ENCODE data around the gene ABCD1. TPM values are rescaled to one million over a fixed set of nuclear protein-coding genes. Genes with fewer than 3 reads are reported as not detected.

ABCD1 gene
- total RNA-seq, 1 donor from 2014 or later, result 15.3 TPM

DNA sequence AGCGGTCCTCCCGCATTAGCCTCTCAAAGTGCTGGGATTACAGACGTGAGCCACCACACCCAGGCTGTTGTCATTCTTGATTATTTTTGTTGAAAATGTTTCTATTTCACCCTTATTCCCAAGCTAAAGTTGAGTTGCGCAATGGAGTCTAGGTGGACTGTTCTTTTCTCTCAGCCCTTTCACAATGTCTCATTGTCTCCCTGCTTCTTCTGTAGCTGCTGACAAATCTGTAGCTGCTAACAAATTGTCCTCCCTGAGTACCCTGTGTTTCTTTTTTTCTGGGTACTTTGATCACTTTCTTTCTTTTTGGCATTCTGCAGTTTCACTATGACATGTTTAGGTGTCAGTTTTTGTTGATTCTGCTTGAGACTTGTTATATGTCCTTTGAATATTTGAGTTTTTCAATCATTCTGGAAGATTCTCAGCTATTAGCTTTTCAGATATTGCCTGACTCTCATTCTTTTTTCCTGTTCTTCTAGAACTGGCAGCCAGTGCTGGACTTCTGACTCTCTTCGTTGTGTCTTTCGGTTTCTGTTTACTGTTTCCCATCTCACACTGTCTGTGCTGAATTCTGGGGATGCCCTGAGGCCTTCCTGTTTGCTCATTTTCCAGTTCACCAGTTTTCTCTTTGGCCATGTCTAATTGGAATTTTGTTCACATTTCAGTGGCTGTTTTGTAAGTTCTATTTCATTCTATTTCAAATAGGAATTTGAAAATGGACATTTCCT, 6.6 kb downstream of the ABCD1 start:
- TF ChIP-seq, protein P1, sequence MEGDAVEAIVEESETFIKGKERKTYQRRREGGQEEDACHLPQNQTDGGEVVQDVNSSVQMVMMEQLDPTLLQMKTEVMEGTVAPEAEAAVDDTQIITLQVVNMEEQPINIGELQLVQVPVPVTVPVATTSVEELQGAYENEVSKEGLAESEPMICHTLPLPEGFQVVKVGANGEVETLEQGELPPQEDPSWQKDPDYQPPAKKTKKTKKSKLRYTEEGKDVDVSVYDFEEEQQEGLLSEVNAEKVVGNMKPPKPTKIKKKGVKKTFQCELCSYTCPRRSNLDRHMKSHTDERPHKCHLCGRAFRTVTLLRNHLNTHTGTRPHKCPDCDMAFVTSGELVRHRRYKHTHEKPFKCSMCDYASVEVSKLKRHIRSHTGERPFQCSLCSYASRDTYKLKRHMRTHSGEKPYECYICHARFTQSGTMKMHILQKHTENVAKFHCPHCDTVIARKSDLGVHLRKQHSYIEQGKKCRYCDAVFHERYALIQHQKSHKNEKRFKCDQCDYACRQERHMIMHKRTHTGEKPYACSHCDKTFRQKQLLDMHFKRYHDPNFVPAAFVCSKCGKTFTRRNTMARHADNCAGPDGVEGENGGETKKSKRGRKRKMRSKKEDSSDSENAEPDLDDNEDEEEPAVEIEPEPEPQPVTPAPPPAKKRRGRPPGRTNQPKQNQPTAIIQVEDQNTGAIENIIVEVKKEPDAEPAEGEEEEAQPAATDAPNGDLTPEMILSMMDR (IDR thresholded peaks at IDR 0.05; ENCODE audit: insufficient read depth, low read length, poor library complexity, severe bottlenecking), result no peak
- no peak for DNase-seq (ENCODE audit: low read depth)
- Histone ChIP-seq H3K4me3 (ENCODE audit: low read depth, low read length) (no peak overlapping the region), H3K36me3 (ENCODE audit: control insufficient read depth, insufficient read depth, low read length) (no peaks in the 10 kb centered on the region), H3K27me3 (ENCODE audit: control insufficient read depth, insufficient read depth, low read length) (no peaks in the 10 kb centered on the region)

DNA sequence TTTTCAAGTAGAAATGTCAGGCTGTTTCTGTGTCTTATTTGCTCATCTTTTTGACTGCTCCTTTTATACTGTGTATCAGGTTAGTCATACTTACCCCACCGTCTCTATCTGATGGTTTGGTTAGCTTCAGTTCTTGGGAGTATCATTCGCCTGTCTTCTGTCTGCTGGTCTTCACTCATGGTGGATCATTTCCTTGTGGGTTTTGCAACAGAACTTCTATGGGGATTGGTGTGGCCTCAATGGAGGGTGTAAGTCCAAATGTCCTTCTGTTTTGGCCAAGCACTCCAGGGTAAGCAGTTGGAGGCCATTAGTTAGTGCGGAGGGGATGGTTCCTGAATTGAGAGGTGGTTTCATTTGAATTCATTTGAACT, 7.2 kb downstream of the ABCD1 start:
- H3K27me3 ChIP-seq (ENCODE audit: control insufficient read depth, insufficient read depth, low read length), result no peaks in the 10 kb centered on the region
- no peak overlapping the region for H3K4me3 ChIP-seq (ENCODE audit: low read depth, low read length)
- TF ChIP-seq, protein P1 (IDR thresholded peaks at IDR 0.05; ENCODE audit: insufficient read depth, low read length, poor library complexity, severe bottlenecking), result no peak
- DNase-seq (ENCODE audit: low read depth), result no peak
- no peaks in the 10 kb centered on the region for H3K36me3 ChIP-seq (ENCODE audit: control insufficient read depth, insufficient read depth, low read length)

DNA sequence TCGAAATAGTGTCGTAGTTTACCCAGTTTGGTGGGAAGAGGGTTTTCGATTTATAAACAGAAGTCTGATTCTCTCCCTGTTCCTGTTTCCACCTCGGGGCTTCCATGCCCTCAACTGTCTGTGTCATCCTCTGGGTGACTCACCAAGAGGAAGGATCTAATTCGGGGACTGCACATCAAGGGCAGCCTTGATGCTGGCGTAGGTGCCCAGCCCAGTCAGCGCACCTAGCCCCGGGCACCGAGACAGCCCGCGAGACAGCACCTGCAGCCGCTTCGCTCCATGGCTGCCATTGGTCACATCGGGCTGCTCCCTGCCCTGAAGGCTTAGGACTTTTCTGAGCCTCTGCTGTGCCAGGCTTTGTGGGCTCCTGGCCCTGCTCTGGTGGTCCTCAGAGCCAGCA, 7.7 kb downstream of the ABCD1 start:
- no peak overlapping the region for H3K4me3 ChIP-seq (ENCODE audit: low read depth, low read length)
- H3K27me3 ChIP-seq (ENCODE audit: control insufficient read depth, insufficient read depth, low read length), result no peaks in the 10 kb centered on the region
- no peaks in the 10 kb centered on the region for H3K36me3 ChIP-seq (ENCODE audit: control insufficient read depth, insufficient read depth, low read length)
- TF ChIP-seq, protein P1 (IDR thresholded peaks at IDR 0.05; ENCODE audit: insufficient read depth, low read length, poor library complexity, severe bottlenecking), result no peak
- no peak for DNase-seq (ENCODE audit: low read depth)

DNA sequence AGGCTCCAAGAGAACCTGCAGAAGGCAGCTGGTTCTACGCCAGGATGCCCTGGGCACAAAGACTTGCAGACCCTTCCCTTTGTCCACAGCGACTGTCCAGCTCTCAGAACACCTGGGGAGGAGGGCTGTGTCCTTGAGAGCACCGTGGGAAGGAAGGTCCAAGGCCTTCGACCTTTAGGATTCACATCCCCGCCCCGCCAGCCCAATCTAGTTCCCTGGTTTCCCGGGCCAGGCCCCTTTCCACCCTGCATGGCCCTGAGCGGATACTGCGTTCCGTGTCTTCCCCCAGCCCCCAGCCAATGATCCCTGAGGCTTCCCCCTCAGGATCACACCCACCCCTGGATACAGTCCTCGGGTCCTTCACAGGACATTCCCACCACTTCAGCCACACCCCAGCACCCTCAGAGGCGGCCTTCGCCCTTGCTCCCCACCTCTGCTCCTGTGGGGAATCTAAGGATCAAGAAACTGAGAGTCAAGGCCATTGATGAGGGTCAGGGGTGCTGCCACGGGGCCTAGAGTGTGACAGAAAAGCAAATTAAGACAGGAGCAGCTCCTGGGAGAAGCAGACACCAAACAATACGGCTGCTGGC, 9.1 kb downstream of the ABCD1 start:
- no peak for DNase-seq (ENCODE audit: low read depth)
- Histone ChIP-seq H3K4me3 (ENCODE audit: low read depth, low read length) (no peak overlapping the region), H3K27me3 (ENCODE audit: control insufficient read depth, insufficient read depth, low read length) (no peaks in the 10 kb centered on the region), H3K36me3 (ENCODE audit: control insufficient read depth, insufficient read depth, low read length) (no peaks in the 10 kb centered on the region)
- TF ChIP-seq, protein P1 (IDR thresholded peaks at IDR 0.05; ENCODE audit: insufficient read depth, low read length, poor library complexity, severe bottlenecking), result no peak

GRCh38 chrX:153734871-153735270, 10.2 kb downstream of the ABCD1 start:
- H3K36me3 ChIP-seq (ENCODE audit: control insufficient read depth, insufficient read depth, low read length), result no peaks in the 10 kb centered on the region
- DNase-seq (ENCODE audit: low read depth), result no peak
- TF ChIP-seq, protein P1 (IDR thresholded peaks at IDR 0.05; ENCODE audit: insufficient read depth, low read length, poor library complexity, severe bottlenecking), result no peak
- H3K4me3 ChIP-seq (ENCODE audit: low read depth, low read length), result no peak overlapping the region
- no peaks in the 10 kb centered on the region for H3K27me3 ChIP-seq (ENCODE audit: control insufficient read depth, insufficient read depth, low read length)

DNA sequence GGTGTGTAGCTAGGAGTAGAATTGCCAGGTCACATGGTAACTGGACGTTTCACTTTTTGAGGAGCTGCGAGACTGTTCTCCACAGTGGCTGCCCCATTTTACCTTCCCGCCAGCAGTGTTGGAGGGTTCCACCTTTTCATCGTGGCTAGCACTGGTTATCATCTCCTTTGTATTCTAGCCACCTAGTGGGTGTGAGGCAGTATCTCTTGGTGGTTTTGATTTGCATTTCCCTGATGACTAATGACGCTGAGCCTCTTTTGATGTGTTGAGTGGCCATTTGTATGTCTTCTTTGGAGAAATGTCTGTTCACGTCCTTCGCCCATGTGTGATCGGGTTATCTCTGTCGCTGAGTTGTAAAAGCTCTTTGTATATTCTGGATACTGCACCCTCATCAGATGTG, 10.6 kb downstream of the ABCD1 start:
- DNase-seq (ENCODE audit: low read depth), result no peak
- H3K4me3 ChIP-seq (ENCODE audit: low read depth, low read length), result no peak overlapping the region
- H3K36me3 ChIP-seq (ENCODE audit: control insufficient read depth, insufficient read depth, low read length), result no peaks in the 10 kb centered on the region
- no peaks in the 10 kb centered on the region for H3K27me3 ChIP-seq (ENCODE audit: control insufficient read depth, insufficient read depth, low read length)
- TF ChIP-seq, protein P1 (IDR thresholded peaks at IDR 0.05; ENCODE audit: insufficient read depth, low read length, poor library complexity, severe bottlenecking), result no peak

All from kidney epithelial cell (primary cell).